Measurements from ENCODE around the gene TRIM71.

DNA sequence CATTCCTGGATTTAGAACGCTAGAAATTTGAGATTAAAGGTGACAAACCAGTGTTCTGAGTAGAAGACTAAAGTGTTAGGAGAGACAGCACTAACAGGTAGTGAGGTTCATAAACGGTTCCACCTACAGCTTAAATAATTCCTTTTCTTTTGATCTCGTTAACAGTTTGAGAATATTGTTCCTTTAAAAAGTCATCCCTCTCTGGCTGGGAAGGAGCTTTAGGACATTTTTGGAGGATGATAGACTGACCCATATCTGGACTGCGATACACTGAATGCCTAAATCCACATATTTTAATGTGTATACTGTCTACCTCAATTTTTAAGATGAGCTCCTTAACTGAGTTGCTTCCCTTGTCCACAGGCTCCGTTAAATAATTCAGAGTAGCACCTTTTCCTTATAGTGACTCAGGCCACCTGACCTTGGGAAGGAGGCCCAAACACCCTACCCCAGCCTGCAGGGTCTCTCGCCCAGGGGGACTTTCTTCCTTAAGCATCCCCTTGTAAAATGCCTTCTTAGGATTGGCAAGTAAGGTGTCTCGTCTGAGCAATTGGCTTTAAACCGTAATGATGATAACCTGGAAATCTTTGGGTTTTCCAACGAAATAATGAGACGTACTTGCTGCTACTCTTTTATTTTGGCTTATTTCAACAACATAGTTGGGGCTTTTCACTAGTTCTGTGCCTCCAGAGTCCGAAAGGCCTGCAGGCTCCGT is 3.3 kb downstream of the TRIM71 start:
- TF ChIP-seq, protein P1, sequence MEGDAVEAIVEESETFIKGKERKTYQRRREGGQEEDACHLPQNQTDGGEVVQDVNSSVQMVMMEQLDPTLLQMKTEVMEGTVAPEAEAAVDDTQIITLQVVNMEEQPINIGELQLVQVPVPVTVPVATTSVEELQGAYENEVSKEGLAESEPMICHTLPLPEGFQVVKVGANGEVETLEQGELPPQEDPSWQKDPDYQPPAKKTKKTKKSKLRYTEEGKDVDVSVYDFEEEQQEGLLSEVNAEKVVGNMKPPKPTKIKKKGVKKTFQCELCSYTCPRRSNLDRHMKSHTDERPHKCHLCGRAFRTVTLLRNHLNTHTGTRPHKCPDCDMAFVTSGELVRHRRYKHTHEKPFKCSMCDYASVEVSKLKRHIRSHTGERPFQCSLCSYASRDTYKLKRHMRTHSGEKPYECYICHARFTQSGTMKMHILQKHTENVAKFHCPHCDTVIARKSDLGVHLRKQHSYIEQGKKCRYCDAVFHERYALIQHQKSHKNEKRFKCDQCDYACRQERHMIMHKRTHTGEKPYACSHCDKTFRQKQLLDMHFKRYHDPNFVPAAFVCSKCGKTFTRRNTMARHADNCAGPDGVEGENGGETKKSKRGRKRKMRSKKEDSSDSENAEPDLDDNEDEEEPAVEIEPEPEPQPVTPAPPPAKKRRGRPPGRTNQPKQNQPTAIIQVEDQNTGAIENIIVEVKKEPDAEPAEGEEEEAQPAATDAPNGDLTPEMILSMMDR (IDR thresholded peaks at IDR 0.05), result no peak
- TF ChIP-seq POLR2A (IDR thresholded peaks at IDR 0.05), result no peak
